ENCODE results near the gene ETV5.
"Not testable (repeated sequence)": the region's sequence is repeated elsewhere in the genome, so short reads cannot be mapped to it uniquely, and the experiment has no call there.

Gene ETV5

GRCh38 chr3:186067360-186068242 is 41.3 kb downstream of the ETV5 start:
- DNase-seq (ENCODE audit: low read depth in 2 of 2) = no peak

GRCh38 chr3:186060222-186060621 is 48.7 kb downstream of the ETV5 start:
- no peak for DNase-seq (ENCODE audit: low read depth in 2 of 2)

- DNase-seq (ENCODE audit: low read depth in 2 of 2) = no peak
Observed at GRCh38 chr3:186059192-186059591, 49.7 kb downstream of the ETV5 start.

GRCh38 chr3:186058225-186058624 is 50.7 kb downstream of the ETV5 start:
- DNase-seq (ENCODE audit: low read depth in 2 of 2) = no peak

GRCh38 chr3:186057594-186057993 is 51.3 kb downstream of the ETV5 start:
- no peak for DNase-seq (ENCODE audit: low read depth in 2 of 2)

- DNase-seq (ENCODE audit: low read depth in 2 of 2) = no peak
Observed at GRCh38 chr3:186054792-186055352, 54.0 kb downstream of the ETV5 start.

GRCh38 chr3:186053954-186054791 is 54.7 kb downstream of the ETV5 start:
- no peak for DNase-seq (ENCODE audit: low read depth in 2 of 2)

- DNase-seq (ENCODE audit: low read depth in 2 of 2) = no peak
Observed at GRCh38 chr3:186052096-186052840, 56.6 kb downstream of the ETV5 start.

- no peak for DNase-seq (ENCODE audit: low read depth in 2 of 2)
Observed at GRCh38 chr3:186049001-186049400, 59.9 kb downstream of the ETV5 start.

GRCh38 chr3:186048119-186048518 is 60.8 kb downstream of the ETV5 start:
- DNase-seq (ENCODE audit: low read depth in 2 of 2) = no peak

GRCh38 chr3:186046838-186047237 is 62.1 kb downstream of the ETV5 start:
- no peak for DNase-seq (ENCODE audit: low read depth in 2 of 2)

- DNase-seq (ENCODE audit: low read depth in 2 of 2) = no peak
Observed at GRCh38 chr3:186044968-186045367, 63.9 kb downstream of the ETV5 start.

- no peak for DNase-seq (ENCODE audit: low read depth in 2 of 2)
Observed at GRCh38 chr3:186044427-186044826, 64.5 kb downstream of the ETV5 start.

- DNase-seq (ENCODE audit: low read depth in 2 of 2) = no peak
Observed at GRCh38 chr3:186042521-186043202, 66.2 kb downstream of the ETV5 start.

- DNase-seq (ENCODE audit: low read depth in 2 of 2) = no peak
Observed at GRCh38 chr3:186042036-186042435, 66.9 kb downstream of the ETV5 start.

- no peak for DNase-seq (ENCODE audit: low read depth in 2 of 2)
Observed at GRCh38 chr3:186038360-186038759, 70.5 kb downstream of the ETV5 start.

GRCh38 chr3:186035277-186035676 is 73.6 kb downstream of the ETV5 start:
- no peak for DNase-seq (ENCODE audit: low read depth in 2 of 2)

- DNase-seq (ENCODE audit: low read depth in 2 of 2) = no peak
Observed at GRCh38 chr3:186032321-186032720, 76.6 kb downstream of the ETV5 start.

GRCh38 chr3:186025993-186026392 is 82.9 kb downstream of the ETV5 start:
- not testable (repeated sequence) for DNase-seq (ENCODE audit: low read depth in 2 of 2)

- DNase-seq (ENCODE audit: low read depth in 2 of 2) = no peak
Observed at GRCh38 chr3:186025161-186025560, 83.7 kb downstream of the ETV5 start.

GRCh38 chr3:186024210-186024609 is 84.7 kb downstream of the ETV5 start:
- no peak for DNase-seq (ENCODE audit: low read depth in 2 of 2)

Measured in stimulated activated CD8-positive, alpha-beta memory T cell treated with anti-CD3 and anti-CD28 coated beads, Interleukin-7, amount 100 ng/mL, for 4 hours (primary cell).